GM19193 (cell line): Measurements from ENCODE around the gene CD300A.
A peak's percentile ranks its signal among the peaks of the same experiment; 100 is the strongest.

Experiments
- POLR2A ChIP-seq: IDR thresholded peaks from 4 replicates; pipeline ENCODE4 v1.6.1; 2011; ENCODE audit not compliant: insufficient read depth, insufficient read length; ENCODE audit errors: extremely low read depth

The CD300A gene

DNA sequence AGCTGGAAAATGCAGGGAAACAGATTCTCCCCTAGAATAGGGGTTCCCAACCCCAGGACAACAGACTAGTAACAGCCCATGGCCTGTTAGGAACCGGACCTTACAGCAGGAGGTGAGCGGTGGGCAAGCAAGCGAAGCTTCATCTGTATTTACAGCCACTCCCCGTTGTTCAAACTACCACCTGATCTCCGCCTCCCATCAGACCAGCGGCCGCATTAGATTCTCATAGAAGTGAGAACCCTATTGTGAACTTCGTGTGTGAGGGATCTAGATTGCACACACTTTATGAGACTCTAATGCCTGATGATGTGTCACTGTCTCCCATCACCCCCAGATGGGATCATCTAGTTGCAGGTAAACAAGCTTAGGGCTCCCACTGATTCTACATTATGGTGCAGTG, 61.3 kb downstream of the CD300A start:
- no peak for TF ChIP-seq POLR2A

DNA sequence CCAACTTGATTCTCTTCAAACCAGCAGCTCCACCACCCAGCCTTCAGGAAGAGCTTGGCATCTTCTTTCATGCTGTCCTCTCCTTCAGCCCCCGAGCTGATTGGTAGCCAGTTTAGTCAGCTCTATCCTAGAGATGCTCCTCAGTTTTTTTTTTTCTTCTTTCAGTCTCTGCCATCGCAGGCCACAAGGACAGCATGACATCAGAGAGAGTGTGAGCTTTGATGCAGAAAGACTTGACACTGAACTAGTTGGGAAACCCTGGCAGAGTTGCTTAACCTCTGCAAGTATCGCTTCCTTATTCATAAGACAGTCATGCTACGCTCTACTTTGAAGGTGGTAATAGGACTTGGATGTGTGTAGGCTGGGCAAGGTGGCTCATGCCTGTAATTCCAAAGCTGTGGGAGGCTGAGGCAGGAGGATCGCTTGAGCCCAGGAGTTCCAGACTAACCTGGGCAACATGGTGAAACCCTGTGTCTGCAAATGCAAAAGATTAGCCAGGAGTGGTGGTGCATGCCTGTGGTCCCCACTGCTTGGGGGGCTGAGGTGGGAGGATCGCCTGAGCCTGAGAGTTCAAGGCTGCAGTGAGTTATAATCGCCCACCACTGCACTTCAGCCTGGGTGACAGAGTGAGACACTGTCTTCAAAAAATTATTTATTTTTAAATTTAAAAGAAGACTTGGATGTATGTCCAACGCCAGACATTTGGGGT, 62.2 kb downstream of the CD300A start:
- no peak for TF ChIP-seq POLR2A

DNA sequence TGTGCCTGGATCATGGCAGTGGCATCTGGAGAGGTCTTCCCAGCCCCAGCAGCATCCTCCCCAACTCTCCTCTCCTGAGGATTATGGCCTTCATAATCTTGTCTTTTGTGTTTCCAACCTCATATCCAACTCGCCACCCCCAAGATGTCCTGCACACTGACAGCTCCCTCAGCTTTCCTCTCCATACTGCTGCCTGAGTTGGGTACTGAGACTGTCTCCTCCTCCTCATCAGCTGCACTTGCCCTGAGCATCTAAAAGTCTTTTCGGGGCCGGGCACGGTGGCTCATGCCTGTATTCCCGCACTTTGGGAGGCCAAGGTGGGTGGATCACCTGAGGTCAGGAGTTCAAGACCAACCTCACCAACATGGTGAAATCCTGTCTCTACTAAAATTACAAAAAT, 62.8 kb downstream of the CD300A start:
- no peak for TF ChIP-seq POLR2A

- TF ChIP-seq POLR2A: no peak
These were observed 64.4 kb downstream of the CD300A start for GRCh38 chr17:74530831-74531150.

- peak; percentile 17 for TF ChIP-seq POLR2A
These were observed 64.9 kb downstream of the CD300A start, which contains the start of gene CD300LB for GRCh38 chr17:74531231-74531761. TSS of gene CD300LB (minus strand) at chr17:74531475. CDS start at chr17:74531350, 125 bp downstream.

GRCh38 chr17:74532115-74532514, 65.7 kb downstream of the CD300A start:
- peak; percentile 21 for TF ChIP-seq POLR2A
